Neural progenitor cell (in vitro differentiated cells): ENCODE results near the gene SGO1. TPM values are rescaled to one million over a fixed set of nuclear protein-coding genes. Genes with fewer than 3 reads are reported as not detected.

Experiments used
- DNase-seq: peaks from one replicate; pipeline ENCODE4 v3.0.0-alpha.2; 2016; ENCODE audit warnings: low spot score
- H2AFZ ChIP-seq: fragments of 200-600 bp; sonication (generic); replicated peaks from 2 replicates; pipeline ENCODE4 v1.6.1; 2016; ENCODE audit warnings: antibody characterized with exemption
- H3F3A ChIP-seq: fragments of 200-600 bp; sonication (generic); 2 replicates; pipeline ENCODE4 v1.6.1; 2016; ENCODE audit warnings: antibody characterized with exemption, low read depth
- H3K27ac ChIP-seq: fragments of 200-600 bp; sonication (generic); 2 replicates; pipeline ENCODE4 v1.5.1; 2016; ENCODE audit warnings: mild to moderate bottlenecking
- H3K27me3 ChIP-seq: fragments of 200-600 bp; sonication (generic); 2 replicates; pipeline ENCODE4 v1.6.1; 2016; ENCODE audit warnings: mild to moderate bottlenecking, moderate library complexity
- H3K36me3 ChIP-seq: fragments of 200-600 bp; sonication (generic); 2 replicates; pipeline ENCODE4 v1.5.1; 2016
- H3K4me1 ChIP-seq: fragments of 200-600 bp; sonication (generic); 2 replicates; pipeline ENCODE4 v1.6.1; 2016; ENCODE audit warnings: mixed run types
- H3K4me2 ChIP-seq: fragments of 200-600 bp; sonication (generic); 2 replicates; pipeline ENCODE4 v1.6.1; 2016
- H3K4me3 ChIP-seq: fragments of 200-600 bp; sonication (generic); 2 replicates; pipeline ENCODE4 v1.5.1; 2016
- H3K79me2 ChIP-seq: fragments of 200-600 bp; sonication (generic); 2 replicates; pipeline ENCODE4 v1.6.1; 2016; ENCODE audit warnings: low read depth
- H3K9ac ChIP-seq: fragments of 200-600 bp; sonication (generic); 2 replicates; pipeline ENCODE4 v1.6.1; 2016
- H3K9me3 ChIP-seq: fragments of 200-600 bp; sonication (generic); 2 replicates; pipeline ENCODE4 v1.5.1; 2016; ENCODE audit warnings: low read depth
- H4K20me1 ChIP-seq: fragments of 200-600 bp; sonication (generic); 2 replicates; pipeline ENCODE4 v1.6.1; 2016; ENCODE audit warnings: low read depth
- H3K27ac Mint-ChIP-seq: 3 replicates; pipeline ENCODE4 v1.8.0; 2021; ENCODE audit warnings: mixed read lengths
- H3K27me3 Mint-ChIP-seq: 2 replicates; pipeline ENCODE4 v1.8.0; 2022; ENCODE audit warnings: low read depth, mild to moderate bottlenecking, inconsistent platforms, moderate library complexity, mixed read lengths; ENCODE audit not compliant: insufficient read depth
- H3K36me3 Mint-ChIP-seq: 3 replicates; pipeline ENCODE4 v1.8.0; 2021; ENCODE audit warnings: mixed read lengths
- H3K4me1 Mint-ChIP-seq: 3 replicates; pipeline ENCODE4 v1.8.0; 2021; ENCODE audit warnings: mixed read lengths
- H3K4me3 Mint-ChIP-seq: 3 replicates; pipeline ENCODE4 v1.8.0; 2021; ENCODE audit warnings: mild to moderate bottlenecking, moderate library complexity, mixed read lengths
- H3K9me3 Mint-ChIP-seq: 3 replicates; pipeline ENCODE4 v1.8.0; 2020; ENCODE audit warnings: mixed read lengths
- CTCF ChIP-seq: fragments of 200-600 bp; sonication (generic); IDR thresholded peaks from 2 replicates; pipeline ENCODE4 v1.5.1; 2017; ENCODE audit warnings: antibody characterized with exemption, mild to moderate bottlenecking
- EZH2 ChIP-seq: fragments of 200-600 bp; sonication (generic); IDR thresholded peaks from 2 replicates; pipeline ENCODE4 v1.6.1; 2017; ENCODE audit warnings: antibody characterized with exemption, mild to moderate bottlenecking, moderate library complexity
- EZH2phosphoT487 ChIP-seq: fragments of 200-600 bp; sonication (generic); IDR thresholded peaks from 2 replicates; pipeline ENCODE4 v1.6.1; 2017; ENCODE audit warnings: antibody characterized with exemption
- total RNA-seq: library from RNA; depleted of rRNA; stranded (reverse); fragments of >200 nt; gene quantifications from 2 replicates; pipeline ENCODE4 v1.2.3, GENCODE V29; 2015; ENCODE audit warnings: low replicate concordance

The SGO1 gene
- total RNA-seq, result 48.2 and 59.2 TPM in 2 replicates

GRCh38 chr3:20185679-20186599, at the start of gene SGO1:
TSS of gene SGO1 (minus strand) at chr3:20186206. CDS start at chr3:20184027, 2,179 bp downstream.
- Histone ChIP-seq H3K4me2 (peak within 1 kb of the TSS; percentile 96), H3K27ac (peak within 1 kb of the TSS; percentile 93), H2AFZ (peak within 1 kb of the TSS; percentile 90), H3K27me3 (no peaks in the 10 kb centered on the region), H3K9me3 (no peaks in the 10 kb centered on the region), H3K4me1 (peaks cover 18% of the 10 kb centered on the region), H4K20me1 (peaks cover 3% of the 10 kb centered on the region), H3F3A (peaks cover 19% of the 10 kb centered on the region), H3K79me2 (peaks cover 50% of the 10 kb centered on the region), H3K4me3 (peak within 1 kb of the TSS; percentile 93), H3K36me3 (peaks cover 23% of the 10 kb centered on the region), H3K9ac (peak within 1 kb of the TSS; percentile 90)
- H3K4me1 Mint-ChIP-seq, result peaks cover 4% of the 10 kb centered on the region
- DNase-seq, result peak; percentile 99
- H3K36me3 Mint-ChIP-seq, result peaks cover 6% of the 10 kb centered on the region
- H3K9me3 Mint-ChIP-seq, result no peaks in the 10 kb centered on the region
- H3K4me3 Mint-ChIP-seq, result no peak within 1 kb of the TSS
- no peak within 1 kb of the TSS for H3K27ac Mint-ChIP-seq
- no peak for TF ChIP-seq EZH2
- no peak for TF ChIP-seq CTCF
- TF ChIP-seq EZH2phosphoT487, result no peak
- H3K27me3 Mint-ChIP-seq, result no peaks in the 10 kb centered on the region

- H3K27ac ChIP-seq, result no peak overlapping the region
- no peak overlapping the region for H3K4me2 ChIP-seq
- Mint-ChIP-seq H3K36me3 (no peaks in the 10 kb centered on the region), H3K9me3 (no peaks in the 10 kb centered on the region), H3K27ac (no peak overlapping the region), H3K4me1 (no peaks in the 10 kb centered on the region), H3K27me3 (no peaks in the 10 kb centered on the region), H3K4me3 (no peak overlapping the region)
- no peaks in the 10 kb centered on the region for H3K36me3 ChIP-seq
- no peak overlapping the region for H2AFZ ChIP-seq
- no peak for DNase-seq
- H3K27me3 ChIP-seq, result no peaks in the 10 kb centered on the region
- H4K20me1 ChIP-seq, result no peaks in the 10 kb centered on the region
- H3K9ac ChIP-seq, result no peak overlapping the region
- H3K79me2 ChIP-seq, result no peaks in the 10 kb centered on the region
- no peaks in the 10 kb centered on the region for H3K4me1 ChIP-seq
- H3K9me3 ChIP-seq, result no peaks in the 10 kb centered on the region
- TF ChIP-seq EZH2phosphoT487 (no peak), CTCF (no peak), EZH2 (no peak)
- H3K4me3 ChIP-seq, result no peak overlapping the region
- H3F3A ChIP-seq, result peaks cover 5% of the 10 kb centered on the region
These were observed 49.8 kb upstream of the SGO1 start for GRCh38 chr3:20235796-20236195.

- no peak overlapping the region for H3K27ac ChIP-seq
- H3F3A ChIP-seq, result peaks cover 5% of the 10 kb centered on the region
- H4K20me1 ChIP-seq, result no peaks in the 10 kb centered on the region
- no peaks in the 10 kb centered on the region for H3K9me3 Mint-ChIP-seq
- no peaks in the 10 kb centered on the region for H3K27me3 ChIP-seq
- no peak overlapping the region for H3K27ac Mint-ChIP-seq
- H3K36me3 Mint-ChIP-seq, result no peaks in the 10 kb centered on the region
- H3K4me1 Mint-ChIP-seq, result no peaks in the 10 kb centered on the region
- H3K9me3 ChIP-seq, result no peaks in the 10 kb centered on the region
- no peaks in the 10 kb centered on the region for H3K79me2 ChIP-seq
- no peak overlapping the region for H2AFZ ChIP-seq
- no peak overlapping the region for H3K4me3 Mint-ChIP-seq
- peaks cover 13% of the 10 kb centered on the region for H3K4me1 ChIP-seq
- no peak overlapping the region for H3K9ac ChIP-seq
- no peaks in the 10 kb centered on the region for H3K27me3 Mint-ChIP-seq
- H3K36me3 ChIP-seq, result no peaks in the 10 kb centered on the region
- H3K4me3 ChIP-seq, result no peak overlapping the region
- no peak overlapping the region for H3K4me2 ChIP-seq
- no peak for TF ChIP-seq EZH2phosphoT487
- DNase-seq, result no peak
These were observed 47.1 kb upstream of the SGO1 start for GRCh38 chr3:20232906-20233780.
